Right lobe of liver (tissue), 4 donors: Measurements from ENCODE around the gene PEX6.

Experiments
- POLR2A ChIP-seq: fragments of 450-650 bp; IDR thresholded peaks from one replicate; pipeline ENCODE4 v1.6.1; 2017; ENCODE audit warnings: antibody characterized with exemption, mild to moderate bottlenecking
- TF ChIP-seq, protein P1 (sequence below), 4 donors: fragments of 200-600 bp in 3 of 4; fragments of 450-650 bp in 1 of 4; IDR thresholded peaks; one replicate each; pipeline versions ENCODE4 v1.5.1 to v1.8.0; 2016 to 2022; ENCODE audit warnings: antibody characterized with exemption in 4 of 4, mild to moderate bottlenecking in 2 of 4
- donor health status: DM: no; HTN: no; CAD: no.
- donor health status: DM: no; HTN: no; CAD: no.
- donor health status: DM: no; HTN: yes; CAD: no.

DNA sequence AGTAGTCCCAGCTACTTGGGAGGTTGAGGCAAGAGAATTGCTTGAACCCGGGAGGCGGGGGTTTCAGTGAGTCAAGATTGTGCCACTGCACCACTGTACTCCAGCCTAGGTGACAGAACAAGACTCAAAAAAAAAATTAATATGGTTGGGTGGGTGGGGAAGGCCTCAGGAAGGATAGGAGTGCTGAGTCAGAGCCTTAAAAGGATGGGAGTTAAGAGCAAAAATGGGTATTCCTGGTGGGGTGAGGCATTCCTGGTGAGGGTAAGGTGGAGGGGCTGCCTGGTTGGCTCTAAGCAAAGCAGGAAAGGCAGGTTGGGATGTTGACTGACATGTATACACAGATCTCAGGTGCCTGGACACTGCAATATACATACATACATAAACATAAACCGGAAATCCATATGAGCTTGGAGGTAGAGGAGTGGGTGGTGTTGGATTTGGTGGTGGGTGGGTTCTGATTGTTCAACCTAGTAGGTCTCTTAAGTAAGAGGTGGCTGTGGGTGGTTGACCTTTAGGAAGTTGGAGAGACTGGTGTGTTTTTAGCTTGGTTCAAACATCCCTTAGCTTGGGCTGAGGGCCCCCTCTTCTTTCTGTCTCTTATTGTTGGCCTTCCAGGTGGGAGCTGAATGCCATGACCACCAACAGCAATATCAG is 41.2 kb upstream of the PEX6 start:
- TF ChIP-seq, protein P1, sequence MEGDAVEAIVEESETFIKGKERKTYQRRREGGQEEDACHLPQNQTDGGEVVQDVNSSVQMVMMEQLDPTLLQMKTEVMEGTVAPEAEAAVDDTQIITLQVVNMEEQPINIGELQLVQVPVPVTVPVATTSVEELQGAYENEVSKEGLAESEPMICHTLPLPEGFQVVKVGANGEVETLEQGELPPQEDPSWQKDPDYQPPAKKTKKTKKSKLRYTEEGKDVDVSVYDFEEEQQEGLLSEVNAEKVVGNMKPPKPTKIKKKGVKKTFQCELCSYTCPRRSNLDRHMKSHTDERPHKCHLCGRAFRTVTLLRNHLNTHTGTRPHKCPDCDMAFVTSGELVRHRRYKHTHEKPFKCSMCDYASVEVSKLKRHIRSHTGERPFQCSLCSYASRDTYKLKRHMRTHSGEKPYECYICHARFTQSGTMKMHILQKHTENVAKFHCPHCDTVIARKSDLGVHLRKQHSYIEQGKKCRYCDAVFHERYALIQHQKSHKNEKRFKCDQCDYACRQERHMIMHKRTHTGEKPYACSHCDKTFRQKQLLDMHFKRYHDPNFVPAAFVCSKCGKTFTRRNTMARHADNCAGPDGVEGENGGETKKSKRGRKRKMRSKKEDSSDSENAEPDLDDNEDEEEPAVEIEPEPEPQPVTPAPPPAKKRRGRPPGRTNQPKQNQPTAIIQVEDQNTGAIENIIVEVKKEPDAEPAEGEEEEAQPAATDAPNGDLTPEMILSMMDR (IDR thresholded peaks at IDR 0.05): no peak
- TF ChIP-seq POLR2A: no peak
